GM20000 (cell line): ENCODE results near the gene RXYLT1.

Source experiments
- DNase-seq: peaks from one replicate; pipeline ENCODE4 v3.0.0; 2012; ENCODE audit warnings: low spot score
- TF ChIP-seq, protein P1 (sequence below): IDR thresholded peaks from 2 replicates; pipeline ENCODE4 v1.5.1; 2012; ENCODE audit warnings: mild to moderate bottlenecking, control low read depth; ENCODE audit errors: extremely low read depth, missing control alignments

The RXYLT1 gene

GRCh38 chr12:63808631-63809030 lies 28.9 kb downstream of the RXYLT1 start:
- no peak for DNase-seq
- TF ChIP-seq, protein P1, sequence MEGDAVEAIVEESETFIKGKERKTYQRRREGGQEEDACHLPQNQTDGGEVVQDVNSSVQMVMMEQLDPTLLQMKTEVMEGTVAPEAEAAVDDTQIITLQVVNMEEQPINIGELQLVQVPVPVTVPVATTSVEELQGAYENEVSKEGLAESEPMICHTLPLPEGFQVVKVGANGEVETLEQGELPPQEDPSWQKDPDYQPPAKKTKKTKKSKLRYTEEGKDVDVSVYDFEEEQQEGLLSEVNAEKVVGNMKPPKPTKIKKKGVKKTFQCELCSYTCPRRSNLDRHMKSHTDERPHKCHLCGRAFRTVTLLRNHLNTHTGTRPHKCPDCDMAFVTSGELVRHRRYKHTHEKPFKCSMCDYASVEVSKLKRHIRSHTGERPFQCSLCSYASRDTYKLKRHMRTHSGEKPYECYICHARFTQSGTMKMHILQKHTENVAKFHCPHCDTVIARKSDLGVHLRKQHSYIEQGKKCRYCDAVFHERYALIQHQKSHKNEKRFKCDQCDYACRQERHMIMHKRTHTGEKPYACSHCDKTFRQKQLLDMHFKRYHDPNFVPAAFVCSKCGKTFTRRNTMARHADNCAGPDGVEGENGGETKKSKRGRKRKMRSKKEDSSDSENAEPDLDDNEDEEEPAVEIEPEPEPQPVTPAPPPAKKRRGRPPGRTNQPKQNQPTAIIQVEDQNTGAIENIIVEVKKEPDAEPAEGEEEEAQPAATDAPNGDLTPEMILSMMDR, result no peak

- DNase-seq, result no peak
- TF ChIP-seq, protein P1, result no peak
These were observed 29.9 kb downstream of the RXYLT1 start for GRCh38 chr12:63809566-63809965.

GRCh38 chr12:63811334-63811733 lies 31.6 kb downstream of the RXYLT1 start:
- no peak for DNase-seq
- TF ChIP-seq, protein P1, result no peak

DNA sequence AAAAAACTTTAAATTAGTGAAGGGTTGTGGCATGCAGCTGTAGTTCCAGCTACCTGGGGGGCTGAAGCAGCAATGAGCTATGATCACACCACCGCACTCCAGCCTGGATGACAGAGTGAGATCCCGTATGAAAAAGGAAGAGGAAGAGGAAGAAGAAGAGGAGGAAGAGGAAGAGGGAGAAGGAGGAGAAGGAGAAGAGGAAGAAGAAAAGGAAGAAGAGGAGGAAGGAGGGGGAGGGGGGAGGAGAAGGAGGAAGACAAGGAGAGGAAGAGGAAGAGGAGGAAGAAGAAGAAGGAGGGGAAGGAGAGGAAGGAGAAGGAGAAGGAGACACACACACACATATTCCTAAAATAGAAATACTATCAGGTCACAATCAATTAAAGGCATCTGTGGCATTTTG lies 32.0 kb downstream of the RXYLT1 start:
- no peak for DNase-seq
- TF ChIP-seq, protein P1, result no peak

GRCh38 chr12:63814146-63814772 lies 34.5 kb downstream of the RXYLT1 start:
- no peak for DNase-seq
- TF ChIP-seq, protein P1, result no peak

DNA sequence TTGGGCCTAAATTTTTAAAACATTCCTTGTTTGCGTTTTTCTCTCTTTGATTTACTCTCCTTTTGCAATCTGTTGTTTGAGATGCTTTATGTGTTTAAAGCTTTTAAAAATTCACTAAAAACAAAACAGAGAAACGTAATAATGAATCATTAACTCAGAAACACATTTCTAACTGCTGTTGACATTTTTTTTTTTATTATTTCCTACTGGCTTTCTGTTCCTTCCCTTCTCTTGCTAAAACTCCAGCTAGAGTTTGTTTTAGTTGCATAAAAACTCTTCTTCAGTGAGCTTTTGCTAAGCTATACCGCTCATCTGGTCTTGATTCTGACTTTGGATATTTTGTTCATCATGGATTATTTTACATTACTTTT lies 35.8 kb downstream of the RXYLT1 start:
- DNase-seq, result no peak
- TF ChIP-seq, protein P1, result no peak

GRCh38 chr12:63816031-63816430 lies 36.3 kb downstream of the RXYLT1 start:
- TF ChIP-seq, protein P1, result no peak
- DNase-seq, result no peak
